Measurements from ENCODE around the gene CFAP74.
A peak's percentile ranks its signal among the peaks of the same experiment; 100 is the strongest.

CFAP74 gene

GRCh38 chr1:1910033-1910465 lies 93.5 kb downstream of the CFAP74 start:
- DNase-seq = no peak

GRCh38 chr1:1908506-1908791 lies 95.1 kb downstream of the CFAP74 start:
- no peak for DNase-seq

GRCh38 chr1:1907098-1907736 lies 96.4 kb downstream of the CFAP74 start:
- DNase-seq = no peak

- peak; percentile 33 for DNase-seq
Measured at GRCh38 chr1:1906185-1907097, 97.1 kb downstream of the CFAP74 start.

- DNase-seq = no peak
Measured at GRCh38 chr1:1903224-1903623, 100.4 kb downstream of the CFAP74 start.

- DNase-seq = no peak
Measured at GRCh38 chr1:1901641-1902294, 101.8 kb downstream of the CFAP74 start.

GRCh38 chr1:1900883-1901640 lies 102.5 kb downstream of the CFAP74 start:
- DNase-seq = no peak

- DNase-seq = no peak
Measured at GRCh38 chr1:1899967-1900327, 103.6 kb downstream of the CFAP74 start.

- DNase-seq = no peak
Measured at GRCh38 chr1:1899266-1899966, 104.2 kb downstream of the CFAP74 start.

GRCh38 chr1:1898246-1898933 lies 105.2 kb downstream of the CFAP74 start:
- no peak for DNase-seq

GRCh38 chr1:1895456-1896336 lies 107.9 kb downstream of the CFAP74 start:
- no peak for DNase-seq

GRCh38 chr1:1895060-1895418 lies 108.5 kb downstream of the CFAP74 start:
- DNase-seq = no peak

GRCh38 chr1:1894354-1895059 lies 109.1 kb downstream of the CFAP74 start:
- DNase-seq = no peak

GRCh38 chr1:1893997-1894353 lies 109.6 kb downstream of the CFAP74 start:
- no peak for DNase-seq

- no peak for DNase-seq
Measured at GRCh38 chr1:1893291-1893985, 110.1 kb downstream of the CFAP74 start.

- DNase-seq = no peak
Measured at GRCh38 chr1:1892763-1893120, 110.8 kb downstream of the CFAP74 start.

- no peak for DNase-seq
Measured at GRCh38 chr1:1892079-1892762, 111.4 kb downstream of the CFAP74 start.

GRCh38 chr1:1891349-1892078 lies 112.1 kb downstream of the CFAP74 start:
- DNase-seq = no peak
